Hepatocyte (in vitro differentiated cells): ENCODE results near the gene MACROH2A2.

Experiments
- EZH2 ChIP-seq: fragments of 200-600 bp; sonication (generic); IDR thresholded peaks from 2 replicates; pipeline ENCODE4 v1.6.1; 2016; ENCODE audit warnings: antibody characterized with exemption, mild to moderate bottlenecking, borderline replicate concordance
- TF ChIP-seq, protein P1 (sequence below): fragments of 200-600 bp; sonication (generic); IDR thresholded peaks from 2 replicates; pipeline ENCODE4 v1.5.1; 2016; ENCODE audit warnings: antibody characterized with exemption, mild to moderate bottlenecking; ENCODE audit not compliant: poor library complexity

DNA sequence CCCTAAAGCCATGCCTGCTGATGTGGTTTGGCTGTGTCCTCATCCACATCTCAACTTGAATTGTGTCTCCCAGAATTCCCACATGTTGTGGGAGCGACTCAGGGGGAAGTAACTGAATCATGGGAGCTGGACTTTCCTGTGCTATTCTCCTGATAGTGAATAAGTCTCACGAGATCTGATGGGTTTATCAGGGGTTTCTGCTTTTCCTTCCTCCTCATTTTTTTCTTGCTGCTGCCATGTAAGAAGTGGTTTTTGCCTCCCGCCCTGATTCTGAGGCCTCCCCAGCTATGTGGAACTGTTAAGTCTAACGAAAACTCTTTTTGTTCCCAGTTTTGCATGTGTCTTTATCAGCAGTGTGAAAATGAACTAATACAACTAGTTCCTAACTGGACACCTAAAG lies 11.8 kb downstream of the MACROH2A2 start:
- TF ChIP-seq, protein P1, sequence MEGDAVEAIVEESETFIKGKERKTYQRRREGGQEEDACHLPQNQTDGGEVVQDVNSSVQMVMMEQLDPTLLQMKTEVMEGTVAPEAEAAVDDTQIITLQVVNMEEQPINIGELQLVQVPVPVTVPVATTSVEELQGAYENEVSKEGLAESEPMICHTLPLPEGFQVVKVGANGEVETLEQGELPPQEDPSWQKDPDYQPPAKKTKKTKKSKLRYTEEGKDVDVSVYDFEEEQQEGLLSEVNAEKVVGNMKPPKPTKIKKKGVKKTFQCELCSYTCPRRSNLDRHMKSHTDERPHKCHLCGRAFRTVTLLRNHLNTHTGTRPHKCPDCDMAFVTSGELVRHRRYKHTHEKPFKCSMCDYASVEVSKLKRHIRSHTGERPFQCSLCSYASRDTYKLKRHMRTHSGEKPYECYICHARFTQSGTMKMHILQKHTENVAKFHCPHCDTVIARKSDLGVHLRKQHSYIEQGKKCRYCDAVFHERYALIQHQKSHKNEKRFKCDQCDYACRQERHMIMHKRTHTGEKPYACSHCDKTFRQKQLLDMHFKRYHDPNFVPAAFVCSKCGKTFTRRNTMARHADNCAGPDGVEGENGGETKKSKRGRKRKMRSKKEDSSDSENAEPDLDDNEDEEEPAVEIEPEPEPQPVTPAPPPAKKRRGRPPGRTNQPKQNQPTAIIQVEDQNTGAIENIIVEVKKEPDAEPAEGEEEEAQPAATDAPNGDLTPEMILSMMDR: no peak
- no peak for TF ChIP-seq EZH2
